Anterior cingulate cortex (tissue), 58 donors: Measurements from ENCODE around the gene GOLGB1.
"Not testable (repeated sequence)": the region's sequence is repeated elsewhere in the genome, so short reads cannot be mapped to it uniquely, and the experiment has no call there.

Source experiments
- DNase-seq, 58 donors: peaks; one replicate each; lab custom pipeline; 2025; lab: John Stamatoyannopoulos, UW

The GOLGB1 gene

DNA sequence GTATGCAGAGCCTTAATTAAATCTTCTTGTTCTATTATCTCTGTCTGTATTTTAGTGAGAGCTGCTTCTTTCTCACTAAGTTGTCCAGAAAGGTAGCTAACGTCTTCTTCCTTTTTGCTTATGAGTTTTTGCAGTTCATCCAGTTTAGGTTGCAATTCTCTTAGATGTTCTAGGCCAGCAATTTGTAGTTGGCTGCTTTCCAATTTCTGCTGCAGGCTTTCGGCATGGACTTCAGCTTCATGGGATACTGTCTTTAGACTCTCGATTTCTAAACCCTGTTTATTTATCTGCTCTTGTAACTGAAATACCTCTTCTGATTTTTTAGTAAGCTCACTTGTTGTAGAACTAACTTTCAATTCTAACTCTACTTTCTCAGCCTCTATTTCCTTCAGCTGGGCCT lies 53.4 kb downstream of the GOLGB1 start:
- no peak for DNase-seq

DNA sequence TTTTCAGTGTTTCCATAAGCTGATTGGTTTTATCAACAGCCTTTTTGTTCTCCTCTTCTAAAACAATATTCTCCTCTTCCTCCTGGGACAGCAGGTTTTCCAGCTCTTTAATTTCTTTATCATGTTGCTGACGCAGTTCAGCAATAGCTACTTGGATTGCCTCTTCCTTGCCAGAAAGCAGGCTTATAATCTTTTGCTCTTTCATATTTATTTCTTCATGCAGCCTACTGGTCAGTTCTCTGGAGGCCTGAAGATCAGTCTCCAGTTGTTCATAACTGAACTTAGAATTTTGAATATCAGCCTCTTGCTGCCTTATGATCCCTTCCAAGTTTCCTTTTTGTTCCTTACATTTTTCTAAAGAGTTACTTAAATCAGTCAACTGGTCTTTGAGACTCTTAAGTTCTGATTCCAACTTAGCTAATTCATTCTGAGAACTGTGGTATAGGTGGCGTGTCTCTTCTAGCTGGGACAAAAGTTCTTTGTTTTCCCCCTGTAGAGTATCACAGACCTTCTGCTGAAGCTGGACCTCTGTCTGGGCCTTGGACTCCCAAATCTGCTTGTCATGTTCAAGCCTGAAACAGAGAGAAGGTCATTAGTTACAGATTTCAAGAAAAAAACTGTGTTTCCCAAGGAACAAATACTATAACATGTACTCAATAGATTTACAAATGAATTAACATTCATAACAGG lies 57.4 kb downstream of the GOLGB1 start:
- no peak for DNase-seq

- DNase-seq: no peak
Observed at GRCh38 chr3:121690777-121691405, 58.6 kb downstream of the GOLGB1 start.

- DNase-seq: not testable (repeated sequence)
Observed at GRCh38 chr3:121688747-121689146, 60.8 kb downstream of the GOLGB1 start.

- DNase-seq: no peak
Observed at GRCh38 chr3:121681792-121682191, 67.7 kb downstream of the GOLGB1 start.

GRCh38 chr3:121677141-121677540 lies 72.4 kb downstream of the GOLGB1 start:
- no peak for DNase-seq

- no peak for DNase-seq
Observed at GRCh38 chr3:121670676-121671075, 78.9 kb downstream of the GOLGB1 start.

DNA sequence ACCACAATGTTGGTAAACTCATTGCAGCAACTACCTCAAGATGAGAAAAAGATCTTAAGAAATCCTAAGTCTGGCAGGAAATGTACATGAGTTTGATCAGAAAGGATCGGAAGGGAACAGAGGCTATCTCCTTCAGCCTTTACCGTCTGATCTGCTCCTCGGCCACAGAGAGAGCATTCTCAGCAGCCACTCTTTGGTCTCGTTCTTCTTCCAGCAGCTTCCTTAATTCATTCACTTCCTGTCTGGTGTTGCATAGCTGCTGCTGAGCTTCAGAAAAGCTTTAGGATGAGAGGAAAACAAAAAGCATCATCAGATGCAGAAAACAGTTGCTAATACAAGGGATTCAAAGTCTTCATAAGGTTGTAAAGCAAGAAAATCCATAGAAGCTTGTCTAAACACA lies 82.2 kb downstream of the GOLGB1 start:
- peak in 1 of 58 donors; percentile 9 for DNase-seq

- no peak for DNase-seq
Observed at GRCh38 chr3:121665488-121665887, 84.1 kb downstream of the GOLGB1 start.

- DNase-seq: no peak
Observed at GRCh38 chr3:121663171-121663847, 86.2 kb downstream of the GOLGB1 start.

DNA sequence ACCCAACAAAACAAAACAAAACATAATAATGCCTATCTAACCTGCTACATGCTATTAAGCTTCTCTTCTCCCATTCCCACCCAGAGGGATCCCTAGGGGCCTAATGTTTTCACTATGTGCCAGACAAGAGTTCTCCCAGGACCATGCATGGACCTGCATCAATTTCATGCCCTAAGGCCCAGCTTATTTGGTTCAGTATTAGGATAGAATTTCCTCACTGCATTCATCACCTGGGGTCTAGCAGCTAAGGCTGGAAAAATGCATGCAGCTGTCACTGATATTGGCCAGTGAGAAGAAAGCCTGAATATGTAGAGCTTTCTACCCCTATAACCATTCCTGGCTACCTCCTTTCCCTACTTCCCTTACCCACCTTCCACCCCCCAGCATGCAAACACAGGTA lies 86.8 kb downstream of the GOLGB1 start:
- DNase-seq: no peak

- DNase-seq: no peak
Observed at GRCh38 chr3:121661376-121661775, 88.2 kb downstream of the GOLGB1 start.

DNA sequence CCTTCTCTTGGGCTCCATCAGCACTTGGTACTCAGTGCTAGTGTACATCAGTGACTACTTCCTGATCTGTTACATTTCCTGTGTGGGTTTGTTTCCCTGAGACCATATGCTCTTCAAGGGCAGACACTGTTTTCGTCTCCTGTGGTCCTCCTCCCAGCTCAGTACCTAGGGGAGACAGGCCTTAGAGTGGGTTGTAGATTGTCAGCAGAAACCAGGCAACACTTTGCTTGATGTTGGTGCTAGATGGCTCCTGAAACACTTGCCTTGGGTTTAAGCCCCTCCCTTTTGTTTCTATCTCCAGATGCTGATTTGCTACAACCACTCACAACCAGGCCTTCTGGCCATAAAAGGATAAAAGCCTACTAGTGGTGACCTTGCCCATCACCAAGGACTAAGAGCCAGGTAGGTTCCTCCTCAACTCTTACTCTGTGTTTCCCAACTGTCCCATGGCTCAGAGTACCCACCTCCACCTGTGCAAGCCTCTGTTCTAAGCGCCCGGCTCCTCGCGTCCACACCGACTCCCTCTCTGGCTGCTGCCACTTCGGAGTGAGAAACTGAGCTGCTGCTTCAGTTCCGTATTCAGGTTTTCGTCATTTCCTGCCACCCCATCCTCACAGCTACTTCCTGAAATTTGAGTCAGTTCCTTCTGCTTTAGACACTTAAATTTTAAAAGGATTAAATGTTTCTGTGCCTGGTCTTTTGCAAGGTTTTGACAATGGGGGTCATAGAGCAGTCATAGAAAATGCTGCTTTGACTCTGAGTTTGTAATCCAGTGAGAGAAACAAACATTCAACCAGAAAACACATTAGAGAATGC lies 89.0 kb downstream of the GOLGB1 start, which contains the start of gene HCLS1:
TSS of gene HCLS1 (minus strand) at position 548 of the 816 bp plus-strand sequence. CDS start 2,556 bp downstream, outside the sequence.
- peak in 20 of 58 donors; percentile 2 to 48 (median 12) for DNase-seq

DNA sequence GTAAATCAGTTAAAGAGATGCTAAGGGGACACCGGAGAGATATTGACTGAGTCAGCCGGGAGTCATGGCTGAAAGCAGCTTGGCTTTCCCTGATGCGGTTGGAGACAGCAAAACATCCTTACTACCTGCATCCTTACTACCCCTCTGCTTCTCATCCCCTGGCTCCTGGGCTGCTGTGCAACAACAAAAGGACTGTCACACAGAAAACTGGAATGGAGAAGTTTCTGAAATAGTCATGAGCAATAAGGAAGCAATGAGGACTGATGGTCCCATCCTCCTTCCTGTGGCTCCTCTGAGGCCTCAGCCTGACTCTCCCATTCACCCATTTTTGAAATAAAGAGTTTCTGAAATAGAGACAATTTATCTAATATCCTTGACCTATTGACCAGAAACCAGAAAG lies 90.0 kb downstream of the GOLGB1 start:
- DNase-seq: no peak

GRCh38 chr3:121658716-121659435 lies 90.7 kb downstream of the GOLGB1 start:
- no peak for DNase-seq

- DNase-seq: no peak
Observed at GRCh38 chr3:121654493-121655385, 94.8 kb downstream of the GOLGB1 start.

DNA sequence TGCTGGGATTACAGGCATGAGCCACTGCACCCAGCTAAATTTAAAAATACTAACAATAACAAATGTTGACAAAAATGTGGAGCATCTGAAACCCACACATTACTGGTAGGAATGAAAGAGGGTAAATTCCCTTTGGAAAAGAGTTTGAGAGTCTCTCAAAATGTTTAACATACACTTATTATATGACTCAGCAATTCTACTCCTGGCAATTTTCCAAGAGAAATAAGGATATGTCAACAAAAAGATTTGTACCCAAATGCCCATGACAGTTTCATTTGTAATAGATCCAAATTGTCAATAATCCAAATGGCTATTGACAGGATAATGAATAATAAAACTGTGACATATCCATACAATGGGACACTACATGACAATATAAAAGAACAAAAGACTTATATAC lies 97.9 kb downstream of the GOLGB1 start:
- DNase-seq: no peak

- no peak for DNase-seq
Observed at GRCh38 chr3:121649645-121650044, 99.9 kb downstream of the GOLGB1 start.
